GM12865 (cell line): ENCODE measurements around the gene RUNX3.
A peak's percentile ranks its signal among the peaks of the same experiment; 100 is the strongest.

Experiments used
- DNase-seq: peaks from one replicate; pipeline ENCODE4 v3.0.0; 2010; ENCODE audit warnings: low read depth
- H3K4me3 ChIP-seq: 2 replicates; pipeline ENCODE4 v1.5.1; 2011; ENCODE audit warnings: mild to moderate bottlenecking, low read depth, low read length, control low read depth
- TF ChIP-seq, protein P1 (sequence below): IDR thresholded peaks from 2 replicates; pipeline ENCODE4 v1.5.1; 2011; ENCODE audit warnings: low read length, control low read depth, low read depth, inconsistent platforms; ENCODE audit not compliant: insufficient read depth; ENCODE audit errors: missing control alignments

The RUNX3 gene

GRCh38 chr1:24928689-24929397 is 1.2 kb downstream of the RUNX3 start:
- H3K4me3 ChIP-seq, result peak overlapping the region; percentile 79
- DNase-seq, result peak; percentile 75

GRCh38 chr1:24927988-24928688 is 1.9 kb downstream of the RUNX3 start:
- H3K4me3 ChIP-seq, result peak overlapping the region; percentile 79
- TF ChIP-seq, protein P1, sequence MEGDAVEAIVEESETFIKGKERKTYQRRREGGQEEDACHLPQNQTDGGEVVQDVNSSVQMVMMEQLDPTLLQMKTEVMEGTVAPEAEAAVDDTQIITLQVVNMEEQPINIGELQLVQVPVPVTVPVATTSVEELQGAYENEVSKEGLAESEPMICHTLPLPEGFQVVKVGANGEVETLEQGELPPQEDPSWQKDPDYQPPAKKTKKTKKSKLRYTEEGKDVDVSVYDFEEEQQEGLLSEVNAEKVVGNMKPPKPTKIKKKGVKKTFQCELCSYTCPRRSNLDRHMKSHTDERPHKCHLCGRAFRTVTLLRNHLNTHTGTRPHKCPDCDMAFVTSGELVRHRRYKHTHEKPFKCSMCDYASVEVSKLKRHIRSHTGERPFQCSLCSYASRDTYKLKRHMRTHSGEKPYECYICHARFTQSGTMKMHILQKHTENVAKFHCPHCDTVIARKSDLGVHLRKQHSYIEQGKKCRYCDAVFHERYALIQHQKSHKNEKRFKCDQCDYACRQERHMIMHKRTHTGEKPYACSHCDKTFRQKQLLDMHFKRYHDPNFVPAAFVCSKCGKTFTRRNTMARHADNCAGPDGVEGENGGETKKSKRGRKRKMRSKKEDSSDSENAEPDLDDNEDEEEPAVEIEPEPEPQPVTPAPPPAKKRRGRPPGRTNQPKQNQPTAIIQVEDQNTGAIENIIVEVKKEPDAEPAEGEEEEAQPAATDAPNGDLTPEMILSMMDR, result no peak
- DNase-seq, result no peak

More at GRCh38 chr1:24928689-24929397, 1.2 kb downstream of the RUNX3 start:
- TF ChIP-seq, protein P1, result no peak

- peak overlapping the region; percentile 79 for H3K4me3 ChIP-seq
- no peak for DNase-seq
- TF ChIP-seq, protein P1, result no peak
These were observed 2.6 kb downstream of the RUNX3 start for GRCh38 chr1:24927473-24927872.

DNA sequence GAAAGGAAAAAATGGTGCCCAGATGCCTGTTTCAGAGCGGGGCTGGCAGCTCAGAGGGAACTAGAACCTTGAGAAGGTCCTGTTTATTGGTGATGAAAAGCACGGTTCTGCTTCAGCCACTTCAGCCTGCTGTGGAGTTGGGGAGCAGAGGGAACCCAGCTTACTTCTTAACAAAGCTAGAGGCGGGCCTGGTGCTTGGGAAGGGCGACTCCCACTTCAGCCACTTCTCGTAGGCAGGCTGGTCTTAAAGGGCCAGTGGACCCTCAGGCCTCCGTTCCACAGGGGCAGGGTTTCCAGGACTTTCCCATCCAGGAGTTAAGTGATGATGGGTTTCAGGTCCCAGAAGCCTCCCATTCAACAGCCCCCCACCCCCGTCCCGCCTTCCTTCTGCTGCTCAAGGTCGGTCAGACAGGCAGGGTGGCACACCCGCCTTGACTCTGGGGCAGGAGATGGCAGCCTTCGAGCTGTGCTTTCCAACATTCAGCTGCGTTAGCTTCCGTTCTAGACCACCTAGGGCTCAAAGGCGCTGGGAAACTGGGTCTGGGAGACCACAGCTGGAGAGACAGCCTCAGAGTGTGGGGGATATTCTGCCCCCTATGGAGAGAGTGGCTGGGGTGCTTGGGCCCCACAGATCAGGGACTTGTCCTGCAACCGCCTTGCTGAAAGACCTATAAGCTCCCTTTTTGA is 3.4 kb downstream of the RUNX3 start:
- H3K4me3 ChIP-seq, result peak overlapping the region; percentile 79
- peak; percentile 55 for DNase-seq
- TF ChIP-seq, protein P1, result peak; percentile 4

DNA sequence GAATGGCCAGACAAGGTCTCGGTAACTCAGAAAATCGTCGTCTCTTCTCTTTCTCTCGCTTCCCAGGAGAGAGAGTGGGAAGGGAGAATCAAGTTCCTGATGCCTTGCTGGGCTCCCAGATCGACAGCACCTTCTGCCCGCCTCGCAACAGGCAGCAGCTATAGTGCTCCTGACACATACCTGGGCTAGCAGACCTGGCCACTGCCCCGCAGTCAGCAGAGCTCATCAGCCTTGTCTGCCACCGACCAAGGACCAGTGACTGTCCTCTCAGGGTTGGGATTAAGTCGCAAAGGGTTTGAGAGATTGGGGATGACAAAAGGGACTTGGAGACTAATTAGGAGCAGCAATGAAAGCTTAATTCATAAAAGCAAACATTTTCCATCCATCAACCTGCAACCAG is 4.1 kb downstream of the RUNX3 start:
- TF ChIP-seq, protein P1, result no peak
- peak overlapping the region; percentile 79 for H3K4me3 ChIP-seq
- DNase-seq, result no peak

DNA sequence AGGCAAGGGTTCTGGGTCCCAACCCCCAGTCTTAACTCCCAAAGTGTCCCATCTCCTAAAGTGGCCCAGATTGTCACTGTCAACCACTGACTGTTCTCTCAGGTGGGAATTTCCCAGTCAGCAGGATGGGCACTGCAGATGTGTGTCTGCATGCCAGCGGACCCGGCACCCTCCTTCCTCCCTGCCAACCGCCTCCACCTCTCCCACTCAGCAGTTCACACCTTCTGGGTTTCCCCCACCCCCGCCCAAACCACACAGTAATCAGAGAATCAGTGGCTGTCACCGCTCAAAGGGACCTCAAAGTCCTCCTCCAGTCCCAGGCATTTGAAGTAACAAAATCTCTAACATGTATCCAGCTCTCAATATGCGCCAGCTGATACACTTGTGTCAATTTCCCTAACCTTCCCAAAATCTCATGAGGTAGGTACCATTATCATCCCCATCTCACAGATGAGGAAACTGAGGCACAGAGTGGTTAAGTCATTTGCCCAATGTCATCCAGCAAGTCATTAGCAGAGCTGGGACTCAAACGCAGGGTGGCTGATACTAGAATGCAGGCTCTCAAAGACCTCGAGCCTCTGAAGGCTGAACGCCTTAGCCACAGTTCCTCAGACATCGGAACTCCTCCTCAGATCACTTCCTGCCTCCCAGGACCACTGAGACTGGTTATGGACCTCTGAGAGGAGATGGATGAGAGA is 4.8 kb downstream of the RUNX3 start:
- H3K4me3 ChIP-seq, result peak overlapping the region; percentile 79
- DNase-seq, result peak; percentile 79
- TF ChIP-seq, protein P1, result no peak
